Measurements from ENCODE around the gene GRIK2. TPM values are rescaled to one million over a fixed set of nuclear protein-coding genes. Genes with fewer than 3 reads are reported as not detected.

The GRIK2 gene
- total and polyA plus RNA-seq, 5 donors from 2014 or later, result not detected

- DNase-seq, result no peak
- Mint-ChIP-seq H3K27ac (no peak overlapping the region), H3K27me3 (no peaks in the 10 kb centered on the region), H3K4me3 (no peak overlapping the region), H3K9me3 (peaks cover 0 to 4% (median 0%) of the 10 kb centered on the region in 7 donors), H3K36me3 (no peaks in the 10 kb centered on the region), H3K4me1 (no peaks in the 10 kb centered on the region)
- Histone ChIP-seq H3K27ac (ENCODE audit: insufficient read depth, low read length, poor library complexity, severe bottlenecking) (no peak overlapping the region), H3K4me3 (ENCODE audit: low read depth, low read length) (no peak overlapping the region), H3K4me1 (ENCODE audit: control insufficient read depth, insufficient read depth, low read length, poor library complexity, severe bottlenecking) (no peaks in the 10 kb centered on the region), H3K36me3 (ENCODE audit: control insufficient read depth, insufficient read depth, low read length) (no peaks in the 10 kb centered on the region), H3K9me3 (ENCODE audit: control insufficient read depth in 2 of 2, low read length in 2 of 2) (no peaks in the 10 kb centered on the region), H3K27me3 (ENCODE audit: control insufficient read depth, insufficient read depth, low read length) (no peaks in the 10 kb centered on the region)
- ATAC-seq (ENCODE audit: low read depth in 2 of 2), result no peak
Measured at GRCh38 chr6:101800598-101800997, 407.1 kb downstream of the GRIK2 start.

DNA sequence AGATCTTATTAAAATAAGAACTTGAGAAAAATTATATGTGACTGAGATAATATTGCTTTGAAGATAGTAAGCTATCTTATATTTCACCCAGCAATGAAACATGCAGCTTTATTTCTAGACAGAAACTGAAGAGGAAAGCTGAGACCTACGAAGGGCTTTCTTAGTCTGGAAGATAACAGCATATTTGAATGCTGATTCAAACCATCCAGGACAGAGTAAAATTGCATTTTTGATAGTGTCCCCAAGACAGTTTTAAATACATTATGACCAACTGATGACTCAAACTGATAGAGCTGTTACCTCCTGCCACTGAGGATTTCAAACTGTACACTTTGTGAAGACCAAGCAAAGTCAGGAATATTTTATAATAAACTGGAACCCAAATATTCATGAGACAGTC lies 409.6 kb downstream of the GRIK2 start:
- no peak overlapping the region for H3K27ac Mint-ChIP-seq
- no peak for DNase-seq
- H3K9me3 Mint-ChIP-seq, result peaks cover 0 to 6% (median 3%) of the 10 kb centered on the region in 7 donors
- Histone ChIP-seq H3K36me3 (ENCODE audit: control insufficient read depth, insufficient read depth, low read length) (no peaks in the 10 kb centered on the region), H3K27ac (ENCODE audit: insufficient read depth, low read length, poor library complexity, severe bottlenecking) (no peak overlapping the region), H3K4me3 (ENCODE audit: low read depth, low read length) (no peak overlapping the region), H3K9me3 (ENCODE audit: control insufficient read depth in 2 of 2, low read length in 2 of 2) (no peaks in the 10 kb centered on the region), H3K27me3 (ENCODE audit: control insufficient read depth, insufficient read depth, low read length) (no peaks in the 10 kb centered on the region), H3K4me1 (ENCODE audit: control insufficient read depth, insufficient read depth, low read length, poor library complexity, severe bottlenecking) (no peaks in the 10 kb centered on the region)
- no peaks in the 10 kb centered on the region for H3K27me3 Mint-ChIP-seq
- ATAC-seq (ENCODE audit: low read depth in 2 of 2), result no peak
- no peak overlapping the region for H3K4me3 Mint-ChIP-seq
- no peaks in the 10 kb centered on the region for H3K4me1 Mint-ChIP-seq
- no peaks in the 10 kb centered on the region for H3K36me3 Mint-ChIP-seq

- H3K27me3 Mint-ChIP-seq, result no peaks in the 10 kb centered on the region
- H3K27ac Mint-ChIP-seq, result no peak overlapping the region
- no peaks in the 10 kb centered on the region for H3K36me3 Mint-ChIP-seq
- no peak for ATAC-seq (ENCODE audit: low read depth in 2 of 2)
- no peaks in the 10 kb centered on the region for H3K4me1 Mint-ChIP-seq
- no peaks in the 10 kb centered on the region for H3K4me1 ChIP-seq (ENCODE audit: control insufficient read depth, insufficient read depth, low read length, poor library complexity, severe bottlenecking)
- no peak for DNase-seq
- no peaks in the 10 kb centered on the region for H3K36me3 ChIP-seq (ENCODE audit: control insufficient read depth, insufficient read depth, low read length)
- H3K9me3 ChIP-seq (ENCODE audit: control insufficient read depth in 2 of 2, low read length in 2 of 2), result peaks cover 0 to 4% of the 10 kb centered on the region in 2 experiments
- H3K9me3 Mint-ChIP-seq, result peaks cover 0 to 6% (median 3%) of the 10 kb centered on the region in 7 donors
- H3K4me3 ChIP-seq (ENCODE audit: low read depth, low read length), result no peak overlapping the region
- peak overlapping the region in 1 of 4 donors; percentile 27 for H3K4me3 Mint-ChIP-seq
- no peak overlapping the region for H3K27ac ChIP-seq (ENCODE audit: insufficient read depth, low read length, poor library complexity, severe bottlenecking)
- H3K27me3 ChIP-seq (ENCODE audit: control insufficient read depth, insufficient read depth, low read length), result no peaks in the 10 kb centered on the region
Measured at GRCh38 chr6:101806241-101806640, 412.7 kb downstream of the GRIK2 start.

GRCh38 chr6:101811108-101811507 lies 417.6 kb downstream of the GRIK2 start:
- H3K9me3 Mint-ChIP-seq, result peaks cover 0 to 6% (median 3%) of the 10 kb centered on the region in 7 donors
- peaks cover 0 to 4% of the 10 kb centered on the region in 2 experiments for H3K9me3 ChIP-seq (ENCODE audit: control insufficient read depth in 2 of 2, low read length in 2 of 2)

DNA sequence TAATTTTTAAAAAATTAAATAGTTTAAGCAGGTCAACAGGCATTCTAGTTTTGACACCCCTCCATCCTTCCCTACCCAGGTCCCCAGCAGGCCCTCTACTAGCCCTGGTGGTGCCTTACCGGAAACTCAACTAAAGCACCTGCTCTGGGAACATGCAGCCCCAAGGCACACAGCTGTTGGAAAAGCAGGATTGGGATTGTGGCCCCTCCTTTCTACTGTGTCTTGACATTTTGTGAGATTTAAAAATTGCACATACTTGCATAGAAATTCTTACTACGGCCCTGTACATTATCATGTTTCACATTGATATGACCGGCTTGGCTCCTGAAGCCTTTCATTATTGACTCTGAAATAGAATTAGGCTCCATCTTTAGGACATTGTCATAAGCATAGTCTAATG lies 423.2 kb downstream of the GRIK2 start:
- peaks cover 0 to 17% (median 2%) of the 10 kb centered on the region in 7 donors for H3K9me3 Mint-ChIP-seq
- Histone ChIP-seq H3K27ac (ENCODE audit: insufficient read depth, low read length, poor library complexity, severe bottlenecking) (no peak overlapping the region), H3K36me3 (ENCODE audit: control insufficient read depth, insufficient read depth, low read length) (no peaks in the 10 kb centered on the region), H3K4me3 (ENCODE audit: low read depth, low read length) (no peak overlapping the region), H3K4me1 (ENCODE audit: control insufficient read depth, insufficient read depth, low read length, poor library complexity, severe bottlenecking) (no peaks in the 10 kb centered on the region), H3K27me3 (ENCODE audit: control insufficient read depth, insufficient read depth, low read length) (no peaks in the 10 kb centered on the region), H3K9me3 (ENCODE audit: control insufficient read depth in 2 of 2, low read length in 2 of 2) (peaks cover 0 to 2% of the 10 kb centered on the region in 2 experiments)
- no peak for DNase-seq
- no peaks in the 10 kb centered on the region for H3K4me1 Mint-ChIP-seq
- ATAC-seq (ENCODE audit: low read depth in 2 of 2), result no peak
- no peak overlapping the region for H3K27ac Mint-ChIP-seq
- no peaks in the 10 kb centered on the region for H3K36me3 Mint-ChIP-seq
- no peak overlapping the region for H3K4me3 Mint-ChIP-seq
- no peaks in the 10 kb centered on the region for H3K27me3 Mint-ChIP-seq

More at GRCh38 chr6:101811108-101811507, 417.6 kb downstream of the GRIK2 start:
- no peak for DNase-seq
- no peak for ATAC-seq (ENCODE audit: low read depth in 2 of 2)
- Histone ChIP-seq H3K4me1 (ENCODE audit: control insufficient read depth, insufficient read depth, low read length, poor library complexity, severe bottlenecking) (no peaks in the 10 kb centered on the region), H3K27ac (ENCODE audit: insufficient read depth, low read length, poor library complexity, severe bottlenecking) (no peak overlapping the region), H3K27me3 (ENCODE audit: control insufficient read depth, insufficient read depth, low read length) (no peaks in the 10 kb centered on the region), H3K4me3 (ENCODE audit: low read depth, low read length) (no peak overlapping the region), H3K36me3 (ENCODE audit: control insufficient read depth, insufficient read depth, low read length) (no peaks in the 10 kb centered on the region)
- no peak overlapping the region for H3K27ac Mint-ChIP-seq
- no peaks in the 10 kb centered on the region for H3K36me3 Mint-ChIP-seq
- H3K4me3 Mint-ChIP-seq, result no peak overlapping the region
- no peaks in the 10 kb centered on the region for H3K27me3 Mint-ChIP-seq
- no peaks in the 10 kb centered on the region for H3K4me1 Mint-ChIP-seq

GRCh38 chr6:101818051-101818450 lies 424.5 kb downstream of the GRIK2 start:
- no peak overlapping the region for H3K27ac ChIP-seq (ENCODE audit: insufficient read depth, low read length, poor library complexity, severe bottlenecking)
- ATAC-seq (ENCODE audit: low read depth in 2 of 2) (no peak), DNase-seq (no peak)
- H3K9me3 ChIP-seq (ENCODE audit: control insufficient read depth in 2 of 2, low read length in 2 of 2), result peaks cover 0 to 2% of the 10 kb centered on the region in 2 experiments
- Mint-ChIP-seq H3K27ac (no peak overlapping the region), H3K36me3 (no peaks in the 10 kb centered on the region), H3K9me3 (peaks cover 0 to 20% (median 2%) of the 10 kb centered on the region in 7 donors), H3K27me3 (no peaks in the 10 kb centered on the region), H3K4me3 (no peak overlapping the region), H3K4me1 (no peaks in the 10 kb centered on the region)
- no peaks in the 10 kb centered on the region for H3K4me1 ChIP-seq (ENCODE audit: control insufficient read depth, insufficient read depth, low read length, poor library complexity, severe bottlenecking)
- H3K27me3 ChIP-seq (ENCODE audit: control insufficient read depth, insufficient read depth, low read length), result no peaks in the 10 kb centered on the region
- no peak overlapping the region for H3K4me3 ChIP-seq (ENCODE audit: low read depth, low read length)
- no peaks in the 10 kb centered on the region for H3K36me3 ChIP-seq (ENCODE audit: control insufficient read depth, insufficient read depth, low read length)

DNA sequence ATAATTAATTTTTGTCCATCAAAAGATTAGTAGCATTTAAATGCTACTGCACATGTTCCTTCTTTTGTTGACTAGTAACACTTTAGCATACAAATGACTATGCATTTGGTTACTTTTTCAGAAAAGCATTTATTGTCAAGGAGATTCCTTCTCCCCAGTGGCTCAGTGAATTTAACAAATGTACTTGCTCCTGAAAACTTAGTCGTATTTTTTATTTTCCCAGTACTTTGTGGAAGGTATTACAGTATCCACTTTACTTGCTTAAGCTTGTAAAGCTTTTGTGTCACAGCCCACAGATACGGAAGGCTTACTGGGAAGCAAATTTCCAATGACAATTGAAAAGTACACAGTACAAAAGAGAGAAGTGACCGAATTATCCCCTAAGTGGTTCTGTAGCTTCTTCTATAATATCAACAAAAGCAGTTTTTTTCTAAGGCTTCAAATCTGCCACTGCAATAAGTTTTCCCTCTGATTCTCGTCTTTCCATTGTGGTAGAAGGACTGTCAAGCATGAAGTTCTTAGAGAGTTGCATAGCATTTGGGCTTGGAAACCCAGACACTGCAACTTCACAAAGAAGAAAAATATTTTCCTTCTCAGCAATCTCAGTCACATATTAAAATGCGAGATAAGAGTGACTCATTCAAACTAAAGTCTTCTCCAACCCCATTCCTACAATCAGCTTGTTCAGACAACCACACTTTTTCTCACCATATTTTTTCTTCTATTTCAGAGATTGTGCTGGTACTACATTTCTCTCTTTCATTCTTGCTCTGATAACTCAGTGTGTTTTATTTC lies 431.2 kb downstream of the GRIK2 start:
- Histone ChIP-seq H3K4me1 (ENCODE audit: control insufficient read depth, insufficient read depth, low read length, poor library complexity, severe bottlenecking) (no peaks in the 10 kb centered on the region), H3K36me3 (ENCODE audit: control insufficient read depth, insufficient read depth, low read length) (no peaks in the 10 kb centered on the region), H3K9me3 (ENCODE audit: control insufficient read depth in 2 of 2, low read length in 2 of 2) (peaks cover 0 to 2% of the 10 kb centered on the region in 2 experiments), H3K27ac (ENCODE audit: insufficient read depth, low read length, poor library complexity, severe bottlenecking) (no peak overlapping the region), H3K4me3 (ENCODE audit: low read depth, low read length) (no peak overlapping the region), H3K27me3 (ENCODE audit: control insufficient read depth, insufficient read depth, low read length) (no peaks in the 10 kb centered on the region)
- H3K4me3 Mint-ChIP-seq, result no peak overlapping the region
- no peaks in the 10 kb centered on the region for H3K4me1 Mint-ChIP-seq
- H3K36me3 Mint-ChIP-seq, result no peaks in the 10 kb centered on the region
- ATAC-seq (ENCODE audit: low read depth in 2 of 2) (no peak), DNase-seq (no peak)
- H3K9me3 Mint-ChIP-seq, result peaks cover 0 to 42% (median 8%) of the 10 kb centered on the region in 7 donors
- no peak overlapping the region for H3K27ac Mint-ChIP-seq
- no peaks in the 10 kb centered on the region for H3K27me3 Mint-ChIP-seq

GRCh38 chr6:101826269-101826668 lies 432.8 kb downstream of the GRIK2 start:
- no peak overlapping the region for H3K4me3 Mint-ChIP-seq
- Histone ChIP-seq H3K9me3 (ENCODE audit: control insufficient read depth in 2 of 2, low read length in 2 of 2) (peaks cover 0 to 2% of the 10 kb centered on the region in 2 experiments), H3K4me1 (ENCODE audit: control insufficient read depth, insufficient read depth, low read length, poor library complexity, severe bottlenecking) (no peaks in the 10 kb centered on the region), H3K4me3 (ENCODE audit: low read depth, low read length) (no peak overlapping the region), H3K36me3 (ENCODE audit: control insufficient read depth, insufficient read depth, low read length) (no peaks in the 10 kb centered on the region), H3K27me3 (ENCODE audit: control insufficient read depth, insufficient read depth, low read length) (no peaks in the 10 kb centered on the region), H3K27ac (ENCODE audit: insufficient read depth, low read length, poor library complexity, severe bottlenecking) (no peak overlapping the region)
- H3K4me1 Mint-ChIP-seq, result no peaks in the 10 kb centered on the region
- DNase-seq, result no peak
- H3K36me3 Mint-ChIP-seq, result no peaks in the 10 kb centered on the region
- ATAC-seq (ENCODE audit: low read depth in 2 of 2), result no peak
- no peak overlapping the region for H3K27ac Mint-ChIP-seq
- no peaks in the 10 kb centered on the region for H3K27me3 Mint-ChIP-seq
- peaks cover 0 to 36% (median 8%) of the 10 kb centered on the region in 7 donors for H3K9me3 Mint-ChIP-seq

Measured in CD4-positive, CD25-positive, alpha-beta regulatory T cell (primary cell).